ENCODE measurements around the gene BEND4.

BEND4 gene

GRCh38 chr4:42101446-42101975 lies 50.9 kb downstream of the BEND4 start:
- no peak for DNase-seq

GRCh38 chr4:42088386-42088785 lies 64.1 kb downstream of the BEND4 start:
- no peak for DNase-seq

GRCh38 chr4:42083816-42084215 lies 68.6 kb downstream of the BEND4 start:
- DNase-seq = no peak

DNA sequence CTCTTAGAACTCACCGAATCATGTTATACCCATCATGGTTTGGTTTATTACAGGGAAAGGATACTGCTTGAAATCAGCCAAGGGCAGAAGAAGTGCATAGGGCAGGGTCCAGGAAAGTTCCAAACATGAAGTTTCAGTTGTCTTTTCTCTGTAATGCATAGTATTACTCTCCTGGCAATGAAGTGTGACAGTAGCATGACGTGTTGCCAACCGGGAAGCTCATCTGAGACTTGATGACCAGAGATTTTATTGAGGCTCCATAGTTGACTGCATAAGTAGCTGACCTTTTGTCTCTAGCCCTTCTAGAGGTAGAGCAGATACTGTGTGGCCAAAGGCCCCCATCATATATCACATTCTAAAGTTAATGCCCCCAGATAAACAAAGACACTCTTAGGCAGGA lies 72.1 kb downstream of the BEND4 start:
- no peak for DNase-seq

GRCh38 chr4:42078184-42078801 lies 74.2 kb downstream of the BEND4 start:
- DNase-seq = no peak

DNA sequence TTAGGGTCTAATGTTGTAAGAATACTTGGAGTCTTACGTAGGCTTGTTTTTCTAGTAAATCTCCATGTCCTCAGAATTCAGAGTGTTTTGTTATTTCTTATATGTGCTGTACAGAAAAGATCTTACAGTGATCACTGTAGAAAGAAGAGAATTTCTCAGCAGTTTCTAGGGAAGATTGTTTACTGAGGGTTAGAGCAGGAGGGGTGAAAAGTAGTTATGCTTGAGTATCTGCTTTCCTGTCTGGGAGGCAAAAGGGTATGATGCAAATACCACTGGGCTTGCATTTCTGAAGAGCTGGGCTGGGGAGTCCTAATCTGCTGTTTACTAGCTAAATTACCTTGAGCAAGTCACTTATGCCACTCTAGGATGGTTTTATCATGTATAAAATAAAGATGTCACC lies 78.2 kb downstream of the BEND4 start:
- DNase-seq = no peak

DNA sequence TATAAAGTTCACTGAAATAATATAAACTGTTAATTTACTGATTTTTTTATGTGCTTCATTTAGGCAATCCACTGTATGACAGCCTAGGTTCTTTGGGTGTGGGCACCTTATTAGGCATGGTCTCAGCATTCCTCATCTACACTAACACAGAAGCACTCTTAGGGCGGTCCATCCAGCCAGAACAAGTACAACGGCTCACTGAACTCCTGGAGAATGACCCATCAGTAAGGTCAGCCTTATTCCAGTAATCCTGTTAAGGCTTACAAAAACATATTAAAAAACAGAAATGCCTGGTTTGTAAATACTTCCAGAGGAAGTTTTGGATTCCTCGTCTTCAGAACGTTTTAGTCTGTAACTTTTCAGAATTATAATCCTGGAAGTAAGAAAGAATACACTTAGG lies 82.0 kb downstream of the BEND4 start:
- no peak for DNase-seq

DNA sequence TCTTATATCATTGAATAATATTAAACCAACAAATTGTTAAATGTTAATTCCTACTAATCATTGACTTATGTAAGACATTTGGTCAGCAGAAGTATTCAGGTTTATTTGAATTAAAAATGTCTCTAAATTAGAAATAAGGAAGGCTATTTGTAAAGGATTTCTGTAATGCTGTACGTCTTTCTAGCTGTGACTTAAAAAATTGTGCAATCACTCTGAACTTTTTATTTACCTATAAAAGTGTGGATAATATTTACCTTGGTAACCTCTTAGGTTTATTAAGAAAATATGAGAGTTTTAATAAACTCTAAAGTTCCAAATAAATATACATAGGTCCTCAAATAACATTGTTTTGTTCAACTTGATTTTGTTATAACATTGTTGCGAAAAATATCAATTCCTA lies 85.2 kb downstream of the BEND4 start:
- no peak for DNase-seq

- no peak for DNase-seq
Observed at GRCh38 chr4:42066402-42066801, 86.1 kb downstream of the BEND4 start.
